K562 (cell line): Measurements from ENCODE around the gene ACTR1B.

ENCODE experiments used
- CTCF ChIP-seq, 3 experiments: IDR thresholded peaks in 2 of 3; conservative IDR thresholded peaks in 1 of 3; 2 replicates each; pipeline ENCODE4 v1.5.1; 2011 to 2012; ENCODE audit warnings: low read length in 3 of 3, mild to moderate bottlenecking in 3 of 3, control low read depth in 2 of 3, improper control_type of control experiment in 1 of 3, inconsistent platforms in 1 of 3, low read depth in 1 of 3, mixed read lengths in 1 of 3, moderate library complexity in 1 of 3; ENCODE audit not compliant: insufficient read depth in 2 of 3
- ELF4 ChIP-seq: fragments of 450-650 bp; formaldehyde crosslinking; IDR thresholded peaks from 2 replicates; pipeline ENCODE4 v1.4.0; 2022; ENCODE audit warnings: missing genetic modification characterization
- EP400 ChIP-seq: fragments of 450-650 bp; IDR thresholded peaks from 2 replicates; pipeline ENCODE4 v1.6.1; 2017; ENCODE audit warnings: antibody characterized with exemption, mild to moderate bottlenecking, moderate library complexity
- FOS ChIP-seq: IDR thresholded peaks from 3 replicates; pipeline ENCODE4 v1.6.1; 2011; ENCODE audit not compliant: insufficient read length; ENCODE audit errors: extremely low read depth
- FOXJ3 ChIP-seq: sonication (generic); formaldehyde crosslinking; IDR thresholded peaks from 2 replicates; pipeline ENCODE4 v1.4.0; 2020; ENCODE audit warnings: mild to moderate bottlenecking, missing genetic modification reagents
- HSF4 ChIP-seq: fragments of 250-450 bp; sonication (Bioruptor Pico); IDR thresholded peaks from 2 replicates; pipeline ENCODE4 v2.1.2; 2022; ENCODE audit warnings: mild to moderate bottlenecking, moderate library complexity, borderline replicate concordance
- SMC3 ChIP-seq: conservative IDR thresholded peaks from 2 replicates; pipeline ENCODE4 v1.6.1; 2011; ENCODE audit warnings: low read depth, low read length, improper control_type of control experiment; ENCODE audit not compliant: insufficient read depth
- TOE1 ChIP-seq, 2 experiments: fragments of 450-650 bp in 1 of 2; sonication (generic) in 1 of 2; formaldehyde crosslinking in 1 of 2; IDR thresholded peaks; 2 replicates each; pipeline versions ENCODE4 v1.7.1 to v1.8.0; 2016 to 2022; ENCODE audit warnings: borderline replicate concordance in 2 of 2, mild to moderate bottlenecking in 2 of 2, antibody characterized with exemption in 1 of 2, inconsistent platforms in 1 of 2, low read depth in 1 of 2, missing genetic modification reagents in 1 of 2, moderate library complexity in 1 of 2
- TSHZ1 ChIP-seq: fragments of 250-450 bp; sonication (Bioruptor Pico); IDR thresholded peaks from 2 replicates; pipeline ENCODE4 v1.4.0; 2020; ENCODE audit warnings: mild to moderate bottlenecking, moderate library complexity

- TF ChIP-seq TOE1 (IDR thresholded peaks at IDR 0.05; ENCODE audit: borderline replicate concordance), result no peak
- no peak for TF ChIP-seq TOE1 (CRISPR knock-in tag; IDR thresholded peaks at IDR 0.05; ENCODE audit: borderline replicate concordance, low read depth)
- no peak for TF ChIP-seq CTCF (IDR thresholded peaks at IDR 0.05 in 2 of 3, conservative IDR thresholded peaks at IDR 0.05 in 1 of 3; ENCODE audit: insufficient read depth in 2 of 3, low read depth in 1 of 3, low read length in 3 of 3)
- TF ChIP-seq FOXJ3, result no peak
- no peak for TF ChIP-seq TSHZ1 (CRISPR knock-in tag)
- no peak for TF ChIP-seq SMC3
- TF ChIP-seq HSF4 (CRISPR knock-in tag), result no peak
- TF ChIP-seq EP400, result no peak
- TF ChIP-seq ELF4 (CRISPR knock-in tag), result no peak
- no peak for TF ChIP-seq FOS
Measured at GRCh38 chr2:97654309-97654708, 9.5 kb downstream of the ACTR1B start.
